ENCODE data around the gene LBR. TPM values are rescaled to one million over a fixed set of nuclear protein-coding genes. Genes with fewer than 3 reads are reported as not detected.

Gene LBR
- total and polyA plus RNA-seq, 9 donors, result 22.4 to 60.9 (median 43.0) TPM

DNA sequence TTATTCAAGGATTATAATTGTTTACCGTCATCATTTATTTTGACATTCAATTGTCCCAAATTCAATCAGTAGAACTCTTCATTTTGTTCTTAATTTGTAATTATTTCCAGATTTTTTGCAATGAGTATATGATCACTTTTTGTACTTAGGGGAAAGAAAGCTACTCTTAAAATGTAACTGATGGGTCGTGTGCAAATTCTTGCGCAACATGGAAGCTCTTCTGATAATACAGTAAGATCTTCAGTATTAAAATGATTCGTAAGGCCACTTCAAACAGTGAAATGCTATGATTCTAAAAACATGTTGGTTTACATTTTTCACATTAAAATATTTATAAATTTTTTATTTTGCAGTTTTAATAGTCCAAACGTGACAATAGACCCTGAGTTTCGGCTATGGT is 63.4 kb downstream of the LBR start:
- DNase-seq, result no peak
- H3K4me1 ChIP-seq (ENCODE audit: insufficient read depth), result no peaks in the 10 kb centered on the region
- WGBS, 3 donors, result 69 to 86% (median 82%) methylated on average over 6 of the region's 6 CpGs
- intact Hi-C loops (cut with DNase I), result no loop called here
- no peak for TF ChIP-seq POLR2A (IDR thresholded peaks at IDR 0.05)
- no peak for TF ChIP-seq EP300 (IDR thresholded peaks at IDR 0.05)
- TF ChIP-seq, protein P1, sequence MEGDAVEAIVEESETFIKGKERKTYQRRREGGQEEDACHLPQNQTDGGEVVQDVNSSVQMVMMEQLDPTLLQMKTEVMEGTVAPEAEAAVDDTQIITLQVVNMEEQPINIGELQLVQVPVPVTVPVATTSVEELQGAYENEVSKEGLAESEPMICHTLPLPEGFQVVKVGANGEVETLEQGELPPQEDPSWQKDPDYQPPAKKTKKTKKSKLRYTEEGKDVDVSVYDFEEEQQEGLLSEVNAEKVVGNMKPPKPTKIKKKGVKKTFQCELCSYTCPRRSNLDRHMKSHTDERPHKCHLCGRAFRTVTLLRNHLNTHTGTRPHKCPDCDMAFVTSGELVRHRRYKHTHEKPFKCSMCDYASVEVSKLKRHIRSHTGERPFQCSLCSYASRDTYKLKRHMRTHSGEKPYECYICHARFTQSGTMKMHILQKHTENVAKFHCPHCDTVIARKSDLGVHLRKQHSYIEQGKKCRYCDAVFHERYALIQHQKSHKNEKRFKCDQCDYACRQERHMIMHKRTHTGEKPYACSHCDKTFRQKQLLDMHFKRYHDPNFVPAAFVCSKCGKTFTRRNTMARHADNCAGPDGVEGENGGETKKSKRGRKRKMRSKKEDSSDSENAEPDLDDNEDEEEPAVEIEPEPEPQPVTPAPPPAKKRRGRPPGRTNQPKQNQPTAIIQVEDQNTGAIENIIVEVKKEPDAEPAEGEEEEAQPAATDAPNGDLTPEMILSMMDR (IDR thresholded peaks at IDR 0.05), result no peak
- H3K9me3 ChIP-seq, result no peaks in the 10 kb centered on the region
- no peak overlapping the region for H3K27ac ChIP-seq
- no peak overlapping the region for H3K4me3 ChIP-seq
- H3K36me3 ChIP-seq, result no peaks in the 10 kb centered on the region
- no peaks in the 10 kb centered on the region for H3K27me3 ChIP-seq

DNA sequence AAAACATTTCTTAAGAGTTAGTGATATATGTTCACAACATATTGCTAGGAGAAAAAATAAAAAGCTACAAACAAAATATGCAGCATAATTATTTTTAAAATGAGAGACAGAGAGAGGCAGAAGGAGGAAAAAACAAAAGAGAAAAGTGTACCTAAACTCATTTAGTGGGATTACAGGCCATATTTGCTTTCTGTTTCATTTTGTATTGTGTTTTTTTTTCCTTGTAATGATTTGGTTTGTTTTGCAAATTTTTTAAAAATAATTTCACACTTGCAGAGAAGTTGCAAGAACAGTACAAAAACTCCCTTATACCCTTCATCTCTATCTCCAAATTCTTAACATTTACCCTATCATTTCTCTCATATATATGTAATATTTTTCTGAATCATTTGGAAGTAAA is 65.0 kb downstream of the LBR start:
- intact Hi-C loops (cut with DNase I), result no loop called here
- no peak overlapping the region for H3K4me3 ChIP-seq
- no peaks in the 10 kb centered on the region for H3K4me1 ChIP-seq (ENCODE audit: insufficient read depth)
- no peak for DNase-seq
- no peaks in the 10 kb centered on the region for H3K36me3 ChIP-seq
- no peak overlapping the region for H3K27ac ChIP-seq
- no peaks in the 10 kb centered on the region for H3K27me3 ChIP-seq
- H3K9me3 ChIP-seq, result no peaks in the 10 kb centered on the region
- TF ChIP-seq POLR2A (IDR thresholded peaks at IDR 0.05) (no peak), EP300 (IDR thresholded peaks at IDR 0.05) (no peak)
- TF ChIP-seq, protein P1 (IDR thresholded peaks at IDR 0.05), result no peak

DNA sequence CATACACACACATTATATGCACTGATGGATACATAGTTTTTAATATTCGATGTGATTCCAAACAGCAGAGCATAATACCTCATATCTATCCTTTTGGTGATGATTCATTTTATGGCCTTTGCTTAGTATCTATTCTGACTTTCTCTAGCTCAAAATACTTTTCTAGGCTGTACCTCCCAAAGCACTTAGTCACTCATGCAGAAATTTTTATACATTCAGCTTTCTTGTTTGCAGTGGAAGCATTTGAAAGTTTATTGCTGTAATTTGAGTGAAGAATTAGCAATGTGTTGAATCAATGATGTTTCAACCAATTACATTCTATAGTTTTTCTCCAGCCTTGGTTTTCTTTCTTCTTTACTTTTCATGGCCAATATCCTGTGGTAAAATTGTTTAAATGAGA is 66.7 kb downstream of the LBR start:
- H3K27me3 ChIP-seq, result no peaks in the 10 kb centered on the region
- no peaks in the 10 kb centered on the region for H3K36me3 ChIP-seq
- no peak for TF ChIP-seq EP300 (IDR thresholded peaks at IDR 0.05)
- TF ChIP-seq POLR2A (IDR thresholded peaks at IDR 0.05), result no peak
- TF ChIP-seq, protein P1 (IDR thresholded peaks at IDR 0.05), result no peak
- no peaks in the 10 kb centered on the region for H3K4me1 ChIP-seq (ENCODE audit: insufficient read depth)
- H3K4me3 ChIP-seq, result no peak overlapping the region
- no peak overlapping the region for H3K27ac ChIP-seq
- intact Hi-C loops (cut with DNase I), result no loop called here
- H3K9me3 ChIP-seq, result no peaks in the 10 kb centered on the region
- WGBS, 3 donors, result 71 to 91% (median 80%) methylated on average over 1 of the region's 1 CpG
- DNase-seq, result no peak

DNA sequence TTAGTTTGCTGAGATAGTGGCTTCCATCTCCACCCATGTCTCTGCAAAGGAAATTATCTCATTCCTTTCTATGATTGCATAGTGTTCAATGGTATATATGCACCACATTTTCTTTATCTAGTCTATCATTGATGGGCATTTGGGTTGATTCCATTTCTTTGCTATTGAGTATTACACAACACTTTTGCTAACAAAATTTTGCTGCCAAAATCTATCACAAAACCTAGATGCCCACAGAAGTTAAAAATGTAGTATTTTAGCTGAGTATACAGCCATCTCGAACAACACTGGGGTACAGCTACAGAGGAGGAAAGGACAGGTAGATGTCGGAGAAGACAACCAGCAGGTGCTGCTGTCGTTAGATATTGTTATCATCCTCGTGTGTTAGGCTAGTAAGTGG is 67.7 kb downstream of the LBR start:
- Histone ChIP-seq H3K4me1 (ENCODE audit: insufficient read depth) (no peaks in the 10 kb centered on the region), H3K27ac (no peak overlapping the region), H3K36me3 (no peaks in the 10 kb centered on the region), H3K4me3 (no peak overlapping the region), H3K27me3 (no peaks in the 10 kb centered on the region), H3K9me3 (no peaks in the 10 kb centered on the region)
- no peak for DNase-seq
- intact Hi-C loops (cut with DNase I), result no loop called here
- 91 to 94% (median 93%) methylated on average over 4 of the region's 4 CpGs for WGBS, 3 donors
- TF ChIP-seq, protein P1 (IDR thresholded peaks at IDR 0.05), result no peak
- TF ChIP-seq EP300 (IDR thresholded peaks at IDR 0.05) (no peak), POLR2A (IDR thresholded peaks at IDR 0.05) (no peak)

DNA sequence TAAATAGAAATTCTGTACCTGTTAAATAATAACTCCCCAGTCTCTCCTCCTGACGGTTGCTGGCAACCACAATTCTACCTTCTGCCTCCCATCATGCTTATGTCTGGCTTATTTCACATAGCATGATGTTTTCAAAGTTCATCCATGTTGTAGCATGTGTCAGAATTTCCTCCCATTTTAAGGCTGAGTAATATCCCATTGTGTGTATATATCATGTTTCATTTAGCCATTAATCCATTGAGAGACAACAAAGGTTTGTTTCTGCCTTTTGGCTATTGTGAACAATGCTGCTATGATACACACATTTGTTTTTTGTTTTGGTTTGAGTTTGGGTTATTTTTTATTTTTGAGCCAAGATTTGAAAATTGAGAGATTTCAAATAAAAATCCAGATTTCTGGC is 72.0 kb downstream of the LBR start:
- no peak overlapping the region for H3K4me3 ChIP-seq
- WGBS, 3 donors, result 89 to 99% (median 92%) methylated on average over 1 of the region's 1 CpG
- DNase-seq, result no peak
- no peaks in the 10 kb centered on the region for H3K27me3 ChIP-seq
- no peaks in the 10 kb centered on the region for H3K9me3 ChIP-seq
- H3K36me3 ChIP-seq, result no peaks in the 10 kb centered on the region
- TF ChIP-seq, protein P1 (IDR thresholded peaks at IDR 0.05), result no peak
- TF ChIP-seq EP300 (IDR thresholded peaks at IDR 0.05), result no peak
- no peak for TF ChIP-seq POLR2A (IDR thresholded peaks at IDR 0.05)
- no peak overlapping the region for H3K27ac ChIP-seq
- intact Hi-C loops (cut with DNase I), result no loop called here
- H3K4me1 ChIP-seq (ENCODE audit: insufficient read depth), result no peaks in the 10 kb centered on the region

All from ovary (tissue), 9 donors.